GM21367 (cell line): Measurements from ENCODE around the gene EVA1B.

Experiments
- ATAC-seq: cut with Tn5 transposase; IDR thresholded peaks from one replicate; pipeline ENCODE4 v1.9.1; 2021; ENCODE audit not compliant: unreplicated experiment

EVA1B gene

DNA sequence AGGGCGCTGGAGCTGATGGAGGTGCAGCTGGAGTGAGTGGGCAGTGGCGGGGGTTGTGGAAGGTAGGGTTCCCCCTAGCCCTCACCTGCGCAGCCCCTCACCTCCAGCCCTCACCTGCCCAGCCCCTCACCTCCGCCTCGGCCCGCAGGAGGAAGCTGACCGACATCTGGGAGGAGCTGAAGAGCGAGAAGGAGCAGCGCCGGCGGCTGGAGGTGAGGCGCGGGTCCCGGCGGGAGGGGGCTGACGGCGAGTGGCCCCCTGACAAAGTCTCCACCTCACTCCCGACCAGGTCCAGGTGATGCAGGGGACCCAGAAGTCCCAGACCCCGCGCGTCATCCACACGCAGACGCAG, 2.7 kb downstream of the EVA1B start:
- no peak for ATAC-seq

DNA sequence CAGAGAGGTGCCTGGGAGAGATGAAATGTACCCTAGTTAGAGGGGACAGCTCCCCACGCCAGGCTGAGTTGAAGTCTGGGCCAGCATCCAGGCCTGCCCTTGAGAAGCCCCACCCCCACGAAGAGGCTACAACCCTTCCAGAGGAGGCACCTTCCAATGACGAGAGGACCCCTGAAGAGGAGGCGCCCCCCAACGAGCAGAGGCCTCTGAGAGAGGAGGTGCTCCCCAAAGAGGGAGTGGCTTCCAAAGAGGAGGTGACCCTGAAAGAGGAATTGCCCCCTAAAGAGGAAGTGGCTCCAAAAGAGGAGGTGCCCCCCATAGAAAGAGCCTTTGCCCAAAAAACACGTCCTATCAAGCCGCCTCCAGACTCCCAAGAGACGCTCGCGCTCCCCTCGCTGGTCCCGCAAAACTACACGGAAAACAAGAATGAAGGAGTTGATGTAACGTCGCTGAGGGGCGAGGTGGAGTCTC, 3.1 kb downstream of the EVA1B start:
- no peak for ATAC-seq

DNA sequence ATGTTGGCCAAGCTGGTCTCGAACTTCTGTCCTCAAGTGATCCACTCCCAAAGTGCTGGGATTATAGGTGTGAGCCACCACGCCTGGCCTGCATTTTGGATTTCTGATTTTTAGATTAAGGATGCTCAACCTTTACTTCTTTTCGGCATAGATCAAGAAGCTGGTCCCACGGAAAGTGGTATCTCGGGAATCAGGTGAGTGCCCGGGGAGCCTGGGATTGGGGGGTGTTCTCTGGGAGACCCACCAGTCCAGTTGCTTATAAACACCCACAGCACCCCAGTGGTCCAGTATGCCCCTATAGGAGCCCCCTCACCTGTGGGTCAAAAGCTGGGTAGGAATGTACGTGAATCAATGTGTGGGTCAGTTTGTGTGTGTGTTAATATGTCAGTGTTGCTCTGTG, 14.0 kb downstream of the EVA1B start:
- ATAC-seq = no peak

DNA sequence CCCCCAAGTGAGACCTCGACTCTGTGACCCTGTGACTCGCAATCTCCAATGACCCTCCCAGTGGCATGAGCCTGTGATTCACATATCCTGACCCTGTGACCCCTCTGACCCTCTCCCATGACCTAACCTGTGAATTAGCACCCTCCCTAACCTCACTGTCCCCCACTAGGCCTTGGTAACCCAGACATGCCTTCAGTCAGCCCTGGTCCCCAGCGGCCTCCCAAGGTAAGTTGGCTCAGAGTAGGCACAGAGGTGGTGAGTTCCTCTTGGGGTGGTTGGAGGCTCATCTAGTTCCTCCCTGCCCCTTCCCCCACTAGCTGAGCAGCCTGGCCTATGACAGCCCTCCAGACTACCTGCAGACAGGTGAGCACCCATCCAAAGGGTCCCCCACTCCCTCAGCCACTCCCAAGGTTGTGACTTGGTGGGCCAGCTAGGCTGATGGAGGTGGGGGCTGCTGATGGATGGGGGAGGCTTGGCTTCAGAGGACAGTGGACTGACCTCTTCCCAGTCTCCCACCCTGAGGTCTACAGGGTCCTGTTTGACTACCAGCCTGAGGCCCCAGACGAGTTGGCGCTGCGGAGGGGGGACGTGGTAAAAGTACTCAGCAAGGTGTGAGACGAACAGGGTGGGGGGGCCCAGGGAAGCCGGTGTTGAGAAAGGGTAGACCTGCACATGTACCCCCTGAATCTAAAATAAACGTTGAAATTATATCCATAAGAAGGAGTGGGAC, 15.7 kb downstream of the EVA1B start:
- no peak for ATAC-seq

DNA sequence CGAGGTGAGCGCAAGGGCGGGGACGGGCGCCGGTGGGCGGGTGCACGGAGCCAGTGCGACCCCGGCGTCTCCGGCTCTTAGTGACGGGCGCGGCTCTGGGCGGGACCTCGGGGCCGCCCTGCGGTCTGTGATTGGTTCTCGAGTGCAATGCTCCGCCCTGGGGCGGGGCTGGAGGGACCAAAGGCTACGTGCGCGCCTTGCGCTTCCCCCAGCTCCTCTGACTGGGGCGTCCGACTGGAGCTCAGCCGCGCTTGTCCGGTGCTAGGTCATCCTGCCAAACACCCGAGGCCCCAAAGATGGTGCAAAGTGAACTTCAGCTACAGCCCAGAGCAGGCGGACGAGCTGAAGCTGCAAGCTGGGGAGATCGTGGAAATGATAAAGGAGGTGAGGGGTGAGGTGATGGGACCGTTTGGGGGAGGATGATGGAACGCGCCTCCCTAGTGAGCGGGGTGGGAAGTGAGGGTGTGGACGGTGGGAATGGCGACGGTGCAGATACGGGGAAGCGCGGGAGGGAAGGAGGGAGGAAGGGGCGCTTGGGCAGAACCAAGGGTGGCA, 16.5 kb downstream of the EVA1B start:
- peak; percentile 91 for ATAC-seq

DNA sequence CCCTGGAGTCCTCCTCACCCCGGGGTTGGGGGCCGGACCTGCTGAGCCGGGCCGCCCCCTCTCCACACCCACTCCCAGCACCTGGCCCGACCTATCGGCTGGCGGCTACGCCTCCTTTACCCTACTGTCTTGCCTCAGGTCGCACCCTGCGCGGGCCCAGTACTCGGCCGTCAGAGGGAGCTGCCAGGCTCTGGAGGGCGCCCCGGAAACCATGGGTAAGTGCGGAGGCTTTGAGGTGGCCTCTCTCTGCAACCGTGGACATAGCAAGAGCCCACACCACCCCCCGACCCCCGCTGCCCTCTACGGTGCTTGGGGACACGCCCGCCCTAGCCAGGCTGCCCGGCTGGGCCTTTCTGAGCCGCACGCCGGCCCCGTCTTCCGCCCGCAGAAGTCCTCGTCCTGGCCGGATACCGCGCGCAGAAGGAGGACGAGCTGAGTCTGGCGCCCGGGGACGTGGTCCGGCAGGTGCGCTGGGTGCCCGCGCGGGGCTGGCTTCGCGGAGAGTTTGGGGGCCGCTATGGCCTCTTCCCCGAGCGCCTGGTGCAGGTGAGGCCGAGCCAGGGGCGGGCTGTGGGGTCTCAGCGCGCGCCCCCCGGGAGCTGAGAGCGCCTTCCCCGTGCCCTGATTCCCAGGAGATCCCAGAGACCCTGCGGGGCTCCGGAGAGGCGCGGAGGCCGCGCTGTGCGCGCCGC, 17.1 kb downstream of the EVA1B start, which contains the start of gene SH3D21:
TSS of gene SH3D21 (plus strand) at position 159 of the 692 bp plus-strand sequence. CDS start at position 212, 53 bp downstream.
- ATAC-seq = peak; percentile 25

DNA sequence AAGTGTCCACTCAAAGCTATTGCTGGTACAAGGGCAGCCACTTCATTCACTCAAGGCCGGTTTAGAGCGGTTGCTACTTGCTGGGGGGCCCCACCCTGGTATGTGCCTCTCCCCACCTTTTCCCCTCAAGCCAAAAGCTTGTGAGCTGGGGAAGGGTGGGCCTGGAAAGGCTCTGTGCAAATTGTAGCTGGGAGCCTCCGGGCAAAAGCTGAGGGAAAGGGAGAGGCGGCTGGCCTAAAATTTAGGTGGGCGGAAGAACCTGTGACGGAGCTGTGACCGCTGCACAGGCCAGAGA, 17.6 kb downstream of the EVA1B start:
- no peak for ATAC-seq

DNA sequence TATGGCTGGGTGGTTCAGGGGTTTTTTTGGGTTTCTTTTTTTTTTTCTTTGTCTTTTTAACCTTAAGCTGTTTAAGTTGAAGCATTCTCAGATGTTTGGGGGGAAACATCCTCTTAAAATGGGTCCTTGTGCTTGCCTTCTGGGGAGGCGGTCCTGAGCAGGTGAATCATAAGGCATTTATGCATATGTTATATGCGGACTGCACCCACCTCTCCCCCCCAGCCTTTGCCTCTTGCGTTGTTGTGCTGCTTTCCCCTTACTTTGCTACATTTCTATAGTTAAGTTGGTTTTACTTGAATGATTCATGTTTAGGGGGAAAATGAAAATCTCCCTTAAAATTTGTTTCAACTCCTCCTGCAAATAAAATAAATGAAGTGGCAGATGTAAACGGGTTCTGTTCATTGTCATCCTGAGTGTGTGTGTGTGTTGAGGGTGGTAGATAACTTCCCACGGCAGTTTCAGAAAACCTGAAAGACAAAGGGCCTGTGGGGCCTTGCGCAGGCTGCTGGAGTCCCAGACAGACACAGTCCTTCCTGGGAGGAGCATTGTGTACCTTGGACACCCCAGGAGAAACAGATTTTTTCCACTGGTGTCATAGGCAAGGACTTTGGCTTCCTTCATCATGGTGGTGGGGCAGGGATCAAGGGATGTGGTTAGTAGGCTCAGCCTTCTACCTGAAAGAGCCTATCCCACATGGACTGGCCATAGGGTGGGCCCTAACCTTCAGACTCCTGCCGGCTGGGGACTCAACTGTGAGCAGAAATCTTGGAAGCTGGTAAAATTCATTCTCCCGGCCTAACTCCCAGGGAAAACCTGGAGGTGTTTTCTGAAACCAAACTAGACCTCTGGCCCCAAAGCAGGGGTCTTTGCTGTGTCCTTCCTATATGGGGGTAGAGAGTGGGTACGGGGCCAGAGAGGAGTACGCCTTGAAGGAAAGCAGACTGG, 18.2 kb downstream of the EVA1B start:
- ATAC-seq = no peak

DNA sequence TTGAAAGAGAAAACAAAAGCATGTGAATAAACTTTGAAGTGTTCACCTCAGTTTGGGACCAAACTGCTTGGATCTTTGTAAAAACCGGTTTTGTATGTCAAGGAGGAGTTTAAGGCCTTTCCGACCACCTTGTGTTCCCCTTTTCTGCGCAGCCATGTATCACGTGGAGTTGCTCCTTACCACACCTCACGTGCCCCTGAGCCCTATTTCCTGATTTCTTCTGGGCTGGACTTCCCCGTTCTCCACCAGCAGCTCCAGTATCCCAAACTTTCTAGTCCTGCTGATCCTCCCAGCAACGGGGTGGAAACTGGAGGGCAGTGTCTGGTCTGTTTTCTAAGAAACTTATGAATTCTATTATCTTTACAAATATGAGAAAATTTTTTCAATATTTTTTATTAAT, 18.9 kb downstream of the EVA1B start:
- ATAC-seq = no peak

DNA sequence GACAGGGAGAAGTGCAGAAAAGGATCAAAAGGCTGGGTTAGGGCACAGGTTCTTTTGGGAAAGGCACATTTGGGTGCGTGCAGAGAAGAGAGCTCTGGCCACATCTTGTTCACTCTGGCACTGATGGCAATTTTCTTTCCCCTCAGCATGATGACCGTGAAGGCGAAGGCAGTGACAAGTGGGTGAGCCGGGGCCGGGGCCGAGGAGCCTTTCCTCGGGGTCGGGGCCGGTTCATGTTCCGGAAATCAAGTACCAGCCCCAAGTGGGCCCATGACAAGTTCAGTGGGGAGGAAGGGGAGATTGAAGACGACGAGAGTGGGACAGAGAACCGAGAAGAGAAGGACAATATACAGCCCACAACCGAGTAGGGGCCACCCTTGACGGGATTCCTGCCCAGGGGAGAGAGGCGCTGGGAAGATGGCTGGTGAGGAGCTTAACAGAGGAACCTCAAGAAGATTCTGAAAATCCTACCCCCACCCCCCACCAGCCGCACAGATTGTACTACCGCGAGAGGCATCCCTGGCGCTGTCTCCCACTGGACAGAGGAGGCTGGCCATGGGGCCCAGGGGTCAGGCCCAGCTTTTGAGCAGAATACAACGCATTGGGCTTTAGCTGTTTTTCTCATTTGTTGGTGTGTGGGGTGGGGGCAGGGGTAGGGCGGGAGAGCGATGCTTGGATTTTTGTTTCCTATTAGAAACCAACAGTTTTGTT, 19.6 kb downstream of the EVA1B start:
- ATAC-seq = no peak

DNA sequence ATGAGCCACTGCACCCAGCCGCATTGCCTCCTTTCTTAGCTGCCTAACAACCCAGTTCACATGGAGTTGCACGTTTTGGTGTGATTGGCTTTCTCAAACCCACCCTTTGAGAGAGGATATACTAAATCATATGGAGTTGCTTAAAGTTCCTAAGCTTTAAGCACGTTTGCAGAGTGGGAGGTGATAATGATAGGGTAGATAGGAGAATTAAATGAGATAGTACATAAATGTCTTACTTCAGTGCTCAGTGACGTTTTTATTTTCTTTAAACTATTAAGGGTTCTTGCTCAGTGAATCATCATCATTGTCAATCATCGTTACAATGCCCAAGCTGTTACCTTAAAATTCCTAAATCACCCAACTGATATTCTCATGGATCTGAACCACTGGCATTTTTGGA, 20.2 kb downstream of the EVA1B start:
- no peak for ATAC-seq

DNA sequence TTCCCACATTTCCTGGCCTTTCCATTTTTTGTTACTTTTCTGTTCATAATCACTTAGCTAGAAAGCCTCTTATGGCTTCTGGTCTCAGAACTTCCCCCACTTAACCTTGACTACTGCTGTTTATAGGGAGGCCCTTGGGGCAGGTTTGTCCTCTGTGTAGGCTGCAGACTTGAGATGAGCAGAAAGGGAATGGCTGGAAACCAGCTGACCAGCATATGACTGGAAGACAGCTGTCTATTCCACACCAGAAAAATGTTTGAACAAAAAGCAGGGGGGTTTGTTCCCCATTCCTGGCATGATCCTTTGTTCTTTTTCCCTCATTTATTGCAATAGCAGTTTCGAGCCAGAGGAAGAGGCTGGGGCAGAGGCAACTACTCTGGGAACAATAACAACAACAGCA, 22.2 kb downstream of the EVA1B start:
- no peak for ATAC-seq

DNA sequence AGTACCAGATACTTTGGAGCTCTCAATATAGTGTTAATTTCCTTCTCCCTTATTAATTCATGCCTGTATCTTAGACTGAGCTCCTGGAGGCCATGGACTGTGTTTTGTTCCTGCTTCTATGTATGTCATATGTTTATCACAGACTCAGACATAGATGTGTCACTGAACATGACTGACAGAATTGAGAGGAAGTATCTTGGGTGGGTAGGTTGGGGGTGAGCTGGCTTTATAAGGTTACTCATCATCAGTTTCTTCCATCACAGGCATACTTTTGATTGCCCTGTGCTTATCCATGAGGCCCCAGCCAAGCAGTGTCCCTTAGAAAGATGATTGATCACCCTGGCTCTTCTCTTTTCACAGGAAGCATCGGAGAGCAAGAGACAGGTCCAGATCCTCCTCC, 22.9 kb downstream of the EVA1B start:
- ATAC-seq = no peak

DNA sequence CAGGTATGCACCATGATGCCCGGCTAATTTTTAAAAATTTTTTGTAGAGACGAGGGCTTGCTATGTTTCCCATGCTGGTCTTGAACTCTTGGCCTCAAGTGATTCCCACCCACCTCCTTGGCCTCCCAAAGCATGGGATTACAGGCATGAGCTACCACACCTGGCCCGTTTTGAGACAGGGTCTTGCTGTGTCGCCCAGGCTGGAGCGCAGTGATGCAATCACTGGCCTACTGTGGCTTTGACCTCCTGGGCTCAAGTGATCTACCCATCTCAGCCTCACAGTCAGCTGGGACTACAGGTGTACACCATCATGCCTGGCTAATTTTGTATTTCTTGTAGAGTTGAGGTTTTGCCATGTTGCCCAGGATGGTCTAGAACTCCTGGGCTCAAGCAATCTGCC, 24.8 kb downstream of the EVA1B start:
- no peak for ATAC-seq

DNA sequence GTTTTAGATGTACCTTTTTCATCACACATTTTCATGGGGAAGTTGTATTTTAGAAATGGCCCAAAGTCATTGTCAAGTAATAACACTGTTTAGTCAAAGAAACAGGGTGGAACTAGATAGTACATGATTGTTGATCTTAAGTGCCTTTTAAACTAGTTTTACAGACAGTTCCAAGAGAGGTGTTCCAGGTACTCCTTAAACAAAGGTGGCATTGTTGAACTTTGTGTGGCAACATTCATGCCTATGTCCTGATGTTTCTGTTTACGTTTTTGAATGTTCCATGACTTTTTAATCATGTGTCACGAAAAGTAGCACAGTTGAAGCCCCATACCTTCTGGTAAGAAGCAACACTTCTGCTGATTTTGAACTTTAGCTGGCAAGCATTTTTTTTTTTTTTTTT, 26.4 kb downstream of the EVA1B start:
- ATAC-seq = no peak

DNA sequence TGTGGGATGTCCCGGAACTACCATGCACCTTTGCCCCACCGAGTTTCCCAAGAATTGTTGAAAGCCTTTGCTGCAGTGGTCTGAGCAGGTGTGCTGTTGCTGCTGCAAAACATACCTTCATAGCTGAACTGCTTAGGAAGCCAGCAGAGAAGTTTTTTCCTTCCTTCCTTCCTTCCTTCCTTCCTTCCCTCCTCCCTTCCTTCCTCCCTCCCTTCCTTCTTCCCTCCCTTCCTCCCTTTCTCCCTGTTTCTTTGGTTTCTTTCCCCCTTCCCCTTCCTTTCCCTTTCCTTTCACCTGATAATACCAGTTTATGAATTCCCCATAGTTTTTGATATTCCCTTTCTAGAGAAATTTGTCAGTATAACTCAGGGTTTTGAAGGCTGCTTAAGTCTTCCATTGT, 28.1 kb downstream of the EVA1B start:
- ATAC-seq = no peak

DNA sequence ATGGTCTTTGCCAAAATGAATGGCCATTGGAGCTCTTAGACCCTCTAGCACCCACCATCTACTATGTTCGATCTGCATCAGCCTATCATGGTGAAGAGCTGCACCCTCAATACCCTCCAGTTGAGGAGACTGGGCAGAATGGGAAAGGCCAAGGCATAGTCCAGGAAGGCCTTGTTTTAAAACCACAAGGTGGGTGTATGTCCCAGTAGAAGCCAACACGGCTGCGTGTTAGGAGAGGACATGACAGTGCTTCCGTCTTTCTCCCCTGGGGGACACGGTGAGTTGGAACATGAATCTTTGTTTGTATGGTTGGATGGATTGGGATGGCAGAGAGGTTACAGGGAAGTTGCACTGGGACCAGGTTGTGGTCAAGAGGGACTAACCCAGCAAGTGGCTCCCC, 35.9 kb downstream of the EVA1B start:
- ATAC-seq = no peak

DNA sequence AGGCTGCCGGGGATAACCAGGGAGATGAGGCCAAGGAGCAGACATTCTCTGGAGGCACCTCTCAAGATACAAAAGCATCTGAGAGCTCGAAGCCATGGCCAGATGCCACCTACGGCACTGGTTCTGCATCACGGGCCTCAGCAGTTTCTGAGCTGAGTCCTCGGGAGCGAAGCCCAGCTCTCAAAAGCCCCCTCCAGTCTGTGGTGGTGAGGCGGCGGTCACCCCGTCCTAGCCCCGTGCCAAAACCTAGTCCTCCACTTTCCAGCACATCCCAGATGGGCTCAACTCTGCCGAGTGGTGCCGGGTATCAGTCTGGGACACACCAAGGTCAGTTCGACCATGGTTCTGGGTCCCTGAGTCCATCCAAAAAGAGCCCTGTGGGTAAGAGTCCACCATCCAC, 36.6 kb downstream of the EVA1B start:
- ATAC-seq = no peak

DNA sequence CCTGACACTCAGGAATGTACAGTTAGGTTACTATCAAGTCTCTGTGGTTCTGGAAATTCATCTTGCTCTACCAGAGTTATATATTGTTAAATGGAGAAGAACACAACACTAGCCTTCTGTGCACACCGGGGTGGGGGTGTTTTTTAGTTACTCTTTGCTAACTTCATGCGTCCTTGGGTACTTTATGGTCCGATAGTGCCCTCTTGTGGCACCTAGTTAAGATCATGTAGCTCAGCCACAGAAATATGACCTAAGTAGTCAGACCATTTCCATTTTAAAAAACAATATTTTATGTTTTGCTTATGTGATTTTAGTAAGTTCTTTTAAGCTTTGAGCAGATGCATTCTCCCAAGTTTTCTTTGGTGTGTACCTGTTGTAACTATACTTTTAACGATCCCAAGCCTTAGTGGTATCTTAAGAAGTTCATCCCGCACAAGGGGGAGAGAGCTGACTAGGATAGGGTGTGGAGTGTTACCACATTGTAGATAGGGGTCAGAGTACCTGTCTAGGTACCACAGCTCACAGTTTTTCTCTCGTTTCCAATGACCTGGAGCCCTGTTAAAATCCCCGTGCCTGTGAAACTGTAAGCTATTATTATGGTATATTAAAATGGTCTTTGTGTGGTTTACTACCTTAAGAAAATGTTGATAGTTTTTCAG, 37.9 kb downstream of the EVA1B start:
- ATAC-seq = no peak

DNA sequence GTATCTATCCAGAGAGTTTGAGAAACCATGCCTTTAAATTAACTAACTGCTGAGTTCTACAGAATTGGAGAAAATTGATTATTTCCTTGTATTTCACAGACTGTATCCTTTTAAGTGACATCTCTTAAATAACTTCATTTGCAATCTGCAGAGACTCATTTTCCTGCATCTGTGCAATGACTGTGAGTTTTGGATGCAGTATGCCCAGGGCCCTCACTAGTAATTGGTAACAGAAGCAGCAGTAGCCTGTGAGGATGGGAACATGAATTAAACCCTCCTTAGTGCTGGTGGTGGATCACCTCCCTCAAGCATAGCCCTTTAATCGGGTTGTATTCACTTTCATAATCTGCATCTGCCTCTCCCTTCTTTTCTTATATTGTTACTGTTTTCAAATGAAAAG, 38.9 kb downstream of the EVA1B start:
- no peak for ATAC-seq
